IMR-90 (cell line): ENCODE results near the gene VWA8.

Experiments used
- BHLHE40 ChIP-seq: fragments of 150-350 bp; IDR thresholded peaks from 2 replicates; pipeline ENCODE4 v1.6.1; 2016; ENCODE audit warnings: mild to moderate bottlenecking, low read depth, low read length
- CEBPB ChIP-seq: IDR thresholded peaks from 2 replicates; pipeline ENCODE4 v1.6.1; 2012; ENCODE audit warnings: low read depth, low read length, improper control_type of control experiment
- FOS ChIP-seq: fragments of 150-350 bp; IDR thresholded peaks from 2 replicates; pipeline ENCODE4 v1.6.1; 2016; ENCODE audit warnings: low read depth, low read length
- POLR2A ChIP-seq: IDR thresholded peaks from 2 replicates; pipeline ENCODE4 v1.6.1; 2012; ENCODE audit warnings: mild to moderate bottlenecking, low read depth, low read length
- RAD21 ChIP-seq: IDR thresholded peaks from 2 replicates; pipeline ENCODE4 v1.6.1; 2012; ENCODE audit warnings: low read length, improper control_type of control experiment
- RFX5 ChIP-seq: IDR thresholded peaks from 2 replicates; pipeline ENCODE4 v1.8.0; 2012; ENCODE audit warnings: low read depth, mild to moderate bottlenecking, low read length, moderate library complexity
- TF ChIP-seq, protein P1 (sequence below): conservative IDR thresholded peaks from 2 replicates; pipeline ENCODE4 v1.5.1; 2012; ENCODE audit warnings: mild to moderate bottlenecking, low read depth, low read length, improper control_type of control experiment
- TF ChIP-seq, protein P2 (sequence below): fragments of 150-350 bp; IDR thresholded peaks from 2 replicates; pipeline ENCODE4 v1.6.1; 2017; ENCODE audit warnings: mild to moderate bottlenecking, antibody characterized with exemption, low read length, low read depth

DNA sequence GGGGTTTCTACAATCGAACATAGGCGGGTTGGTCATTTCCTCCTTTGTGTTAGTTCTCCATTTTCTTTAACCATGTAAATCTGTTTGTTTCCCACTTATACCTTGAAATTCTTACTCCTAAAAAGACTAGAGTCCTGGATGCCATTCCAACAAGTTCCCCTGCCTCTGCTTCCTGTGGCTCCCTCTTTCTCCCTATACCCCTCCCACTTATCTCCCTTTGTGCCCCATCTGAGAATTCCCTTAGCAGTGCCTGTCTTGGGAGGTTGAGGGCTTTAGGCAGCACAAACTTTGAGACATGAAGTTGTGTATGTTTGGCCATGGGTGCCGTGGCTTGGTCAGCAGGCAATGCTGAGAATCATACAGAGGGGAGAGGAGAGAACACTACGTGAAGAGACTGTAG, 327.1 kb downstream of the VWA8 start:
- TF ChIP-seq POLR2A (no peak), RAD21 (no peak), RFX5 (no peak), FOS (no peak), BHLHE40 (no peak), CEBPB (no peak)
- TF ChIP-seq, protein P1, sequence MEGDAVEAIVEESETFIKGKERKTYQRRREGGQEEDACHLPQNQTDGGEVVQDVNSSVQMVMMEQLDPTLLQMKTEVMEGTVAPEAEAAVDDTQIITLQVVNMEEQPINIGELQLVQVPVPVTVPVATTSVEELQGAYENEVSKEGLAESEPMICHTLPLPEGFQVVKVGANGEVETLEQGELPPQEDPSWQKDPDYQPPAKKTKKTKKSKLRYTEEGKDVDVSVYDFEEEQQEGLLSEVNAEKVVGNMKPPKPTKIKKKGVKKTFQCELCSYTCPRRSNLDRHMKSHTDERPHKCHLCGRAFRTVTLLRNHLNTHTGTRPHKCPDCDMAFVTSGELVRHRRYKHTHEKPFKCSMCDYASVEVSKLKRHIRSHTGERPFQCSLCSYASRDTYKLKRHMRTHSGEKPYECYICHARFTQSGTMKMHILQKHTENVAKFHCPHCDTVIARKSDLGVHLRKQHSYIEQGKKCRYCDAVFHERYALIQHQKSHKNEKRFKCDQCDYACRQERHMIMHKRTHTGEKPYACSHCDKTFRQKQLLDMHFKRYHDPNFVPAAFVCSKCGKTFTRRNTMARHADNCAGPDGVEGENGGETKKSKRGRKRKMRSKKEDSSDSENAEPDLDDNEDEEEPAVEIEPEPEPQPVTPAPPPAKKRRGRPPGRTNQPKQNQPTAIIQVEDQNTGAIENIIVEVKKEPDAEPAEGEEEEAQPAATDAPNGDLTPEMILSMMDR: no peak
- TF ChIP-seq, protein P2, sequence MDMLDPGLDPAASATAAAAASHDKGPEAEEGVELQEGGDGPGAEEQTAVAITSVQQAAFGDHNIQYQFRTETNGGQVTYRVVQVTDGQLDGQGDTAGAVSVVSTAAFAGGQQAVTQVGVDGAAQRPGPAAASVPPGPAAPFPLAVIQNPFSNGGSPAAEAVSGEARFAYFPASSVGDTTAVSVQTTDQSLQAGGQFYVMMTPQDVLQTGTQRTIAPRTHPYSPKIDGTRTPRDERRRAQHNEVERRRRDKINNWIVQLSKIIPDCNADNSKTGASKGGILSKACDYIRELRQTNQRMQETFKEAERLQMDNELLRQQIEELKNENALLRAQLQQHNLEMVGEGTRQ: no peak
